ENCODE data around the gene ZNF81.
A peak's percentile ranks its signal among the peaks of the same experiment; 100 is the strongest.
"Not testable (repeated sequence)": the region's sequence is repeated elsewhere in the genome, so short reads cannot be mapped to it uniquely, and the experiment has no call there.

ZNF81 gene

GRCh38 chrX:47836164-47837072 lies at the start of gene ZNF81:
Gene ZNF81 (plus strand): TSS chrX:47836902. CDS start chrX:47846268, 9,366 bp downstream.
- DNase-seq: peak; percentile 94

GRCh38 chrX:47796433-47796906 lies 40.2 kb upstream of the ZNF81 start:
- DNase-seq: no peak

- DNase-seq: no peak
These were observed 39.6 kb upstream of the ZNF81 start for GRCh38 chrX:47797084-47797483.

GRCh38 chrX:47798861-47799260 lies 37.8 kb upstream of the ZNF81 start:
- DNase-seq: no peak

GRCh38 chrX:47802589-47802988 lies 34.1 kb upstream of the ZNF81 start:
- no peak for DNase-seq

GRCh38 chrX:47803103-47803502 lies 33.6 kb upstream of the ZNF81 start:
- DNase-seq: not testable (repeated sequence)

GRCh38 chrX:47804315-47804714 lies 32.4 kb upstream of the ZNF81 start:
- DNase-seq: no peak

GRCh38 chrX:47805844-47806243 lies 30.9 kb upstream of the ZNF81 start:
- not testable (repeated sequence) for DNase-seq

- DNase-seq: not testable (repeated sequence)
These were observed 30.1 kb upstream of the ZNF81 start for GRCh38 chrX:47806415-47807271.

- not testable (repeated sequence) for DNase-seq
These were observed 29.5 kb upstream of the ZNF81 start for GRCh38 chrX:47807272-47807538.

GRCh38 chrX:47807548-47807947 lies 29.2 kb upstream of the ZNF81 start:
- DNase-seq: no peak

- DNase-seq: no peak
These were observed 27.6 kb upstream of the ZNF81 start for GRCh38 chrX:47808904-47809788.

- no peak for DNase-seq
These were observed 21.9 kb upstream of the ZNF81 start for GRCh38 chrX:47814851-47815250.

- no peak for DNase-seq
These were observed 20.5 kb upstream of the ZNF81 start for GRCh38 chrX:47815901-47816845.

- DNase-seq: no peak
These were observed 19.3 kb upstream of the ZNF81 start for GRCh38 chrX:47817421-47817820.

GRCh38 chrX:47817897-47818296 lies 18.8 kb upstream of the ZNF81 start:
- DNase-seq: no peak

- DNase-seq: no peak
These were observed 7.7 kb upstream of the ZNF81 start for GRCh38 chrX:47828984-47829383.

- DNase-seq: peak; percentile 74
These were observed 4.9 kb upstream of the ZNF81 start for GRCh38 chrX:47831788-47832187.

GRCh38 chrX:47838361-47838760 lies 1.7 kb downstream of the ZNF81 start:
- no peak for DNase-seq

- DNase-seq: no peak
These were observed 3.4 kb downstream of the ZNF81 start for GRCh38 chrX:47840111-47840510.

- no peak for DNase-seq
These were observed 6.7 kb downstream of the ZNF81 start for GRCh38 chrX:47843363-47843762.

- DNase-seq: no peak
These were observed 7.4 kb downstream of the ZNF81 start for GRCh38 chrX:47844117-47844516.
